Fibroblast of lung (primary cell): ENCODE measurements around the gene NDUFS8. TPM values are rescaled to one million over a fixed set of nuclear protein-coding genes. Genes with fewer than 3 reads are reported as not detected.

Experiments
- DNase-seq, 2 donors: peaks; one replicate each; pipeline versions ENCODE4 v3.0.0 to v3.0.0-alpha.2; 2010; ENCODE audit warnings: low read depth in 2 of 2
- H2AFZ ChIP-seq: 2 replicates; pipeline ENCODE4 v1.5.1; 2012; ENCODE audit warnings: low read length, control low read depth, inconsistent platforms
- H3K27ac ChIP-seq: 2 replicates; pipeline ENCODE4 v1.5.1; 2011; ENCODE audit warnings: low read length, control low read depth; ENCODE audit not compliant: insufficient read depth
- H3K27me3 ChIP-seq: 2 replicates; pipeline ENCODE4 v1.5.1; 2011; ENCODE audit warnings: mild to moderate bottlenecking, low read length; ENCODE audit not compliant: control insufficient read depth, insufficient read depth
- H3K36me3 ChIP-seq: 2 replicates; pipeline ENCODE4 v1.5.1; 2011; ENCODE audit warnings: low read length; ENCODE audit not compliant: control insufficient read depth, insufficient read depth
- H3K4me1 ChIP-seq: 2 replicates; pipeline ENCODE4 v1.5.1; 2011; ENCODE audit warnings: low read length; ENCODE audit not compliant: control insufficient read depth, insufficient read depth; ENCODE audit errors: extremely low read depth
- H3K4me2 ChIP-seq: 2 replicates; pipeline ENCODE4 v1.5.1; 2011; ENCODE audit warnings: low read length, control low read depth; ENCODE audit not compliant: insufficient read depth; ENCODE audit errors: extremely low read depth
- H3K4me3 ChIP-seq, 4 experiments: fragments of 200-600 bp in 1 of 4; sonication (generic) in 1 of 4; replicated peaks in 1 of 4; 2 replicates each; pipeline ENCODE4 v1.5.1; 2011 to 2016; ENCODE audit warnings: low read length in 4 of 4, low read depth in 3 of 4, mild to moderate bottlenecking in 3 of 4, control low read depth in 2 of 4, inconsistent platforms in 1 of 4, mixed read lengths in 1 of 4; ENCODE audit not compliant: insufficient read depth in 1 of 4; ENCODE audit errors: control extremely low read depth in 1 of 4
- H3K79me2 ChIP-seq: 2 replicates; pipeline ENCODE4 v1.5.1; 2012; ENCODE audit warnings: mild to moderate bottlenecking, low read length, inconsistent platforms; ENCODE audit not compliant: control insufficient read depth, insufficient read depth
- H3K9ac ChIP-seq: 2 replicates; pipeline ENCODE4 v1.5.1; 2011; ENCODE audit warnings: mild to moderate bottlenecking, low read length, control low read depth; ENCODE audit not compliant: insufficient read depth
- H3K9me3 ChIP-seq: 2 replicates; pipeline ENCODE4 v1.5.1; 2012; ENCODE audit warnings: low read depth, low read length; ENCODE audit not compliant: control insufficient read depth, insufficient read depth
- H4K20me1 ChIP-seq: 2 replicates; pipeline ENCODE4 v1.5.1; 2011; ENCODE audit warnings: low read length; ENCODE audit not compliant: control insufficient read depth, insufficient read depth; ENCODE audit errors: extremely low read depth
- EZH2 ChIP-seq: IDR thresholded peaks from 2 replicates; pipeline ENCODE4 v1.5.1; 2012; ENCODE audit warnings: low read length, control low read depth, mild to moderate bottlenecking; ENCODE audit errors: missing control alignments
- polyA plus RNA-seq, 2 donors: library from polyadenylated mRNA; depleted of rRNA in 1 of 2; stranded (reverse) in 1 of 2; unstranded in 1 of 2; fragments of >200 nt; gene quantifications; 2 replicates each; pipeline ENCODE4 v1.2.1, GENCODE V29; 2011 to 2012; ENCODE audit warnings: missing spikeins in 1 of 2
- total RNA-seq: library from RNA; depleted of rRNA; stranded (reverse); fragments of >200 nt; gene quantifications from 2 replicates; pipeline ENCODE4 v1.2.1, GENCODE V29; 2014
- TF ChIP-seq, protein P1 (sequence below), 2 donors: IDR thresholded peaks in 1 of 2; conservative IDR thresholded peaks in 1 of 2; 1 replicate in 1 of 2; 2 replicates in 1 of 2; pipeline ENCODE4 v1.5.1; 2011 to 2012; ENCODE audit warnings: low read length in 2 of 2, control low read depth in 1 of 2, inconsistent platforms in 1 of 2, low read depth in 1 of 2, mild to moderate bottlenecking in 1 of 2

Gene NDUFS8
- total and polyA plus RNA-seq, 2 donors (not counting 1 experiment from before 2014, with no cell fraction given): 36.3 to 148 TPM

DNA sequence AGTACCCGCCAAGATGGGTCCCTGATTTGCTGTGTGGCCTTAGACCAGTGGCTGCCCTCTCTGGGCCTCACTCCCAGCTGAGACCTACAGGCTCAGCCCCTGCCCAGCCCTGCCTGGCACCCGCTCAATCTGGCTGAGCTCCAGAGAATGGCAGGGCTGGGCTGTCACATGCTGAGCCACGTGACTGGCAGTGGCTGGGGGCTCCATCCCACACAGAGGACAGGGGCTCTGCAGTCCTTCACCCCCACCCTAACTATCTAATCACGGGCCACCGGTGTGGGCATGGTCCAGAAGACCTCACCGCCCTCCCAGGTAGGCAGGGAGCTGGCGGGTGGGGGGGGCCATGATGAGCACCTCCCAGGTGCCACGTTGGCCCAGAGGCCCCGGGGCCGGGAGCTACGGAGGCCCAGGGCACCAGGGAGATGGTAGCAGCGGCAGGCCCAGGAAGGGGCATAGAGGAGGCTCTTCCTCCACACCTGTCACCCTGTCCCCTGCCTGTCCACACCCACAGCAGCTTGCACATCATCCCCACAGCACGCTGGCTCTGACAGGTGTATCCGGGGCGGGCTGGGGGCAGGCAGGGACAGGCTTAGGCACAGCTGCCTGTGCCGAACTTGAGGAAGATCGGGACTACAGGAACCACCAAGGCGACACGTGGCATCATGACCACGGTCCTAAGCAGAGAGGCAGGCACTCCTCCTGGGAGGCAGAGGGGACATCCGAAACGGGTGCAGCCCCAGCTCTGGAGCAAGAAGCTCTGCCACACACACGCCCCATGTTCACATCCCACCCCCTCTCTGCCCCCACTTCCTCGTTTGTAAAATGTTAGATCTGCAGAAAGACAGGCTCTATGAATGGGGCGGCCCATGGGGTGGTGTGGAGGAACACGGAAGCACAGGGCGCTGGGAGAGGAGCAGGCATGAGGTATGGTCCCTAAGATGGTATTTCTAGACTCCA lies 21.8 kb upstream of the NDUFS8 start:
- H3K79me2 ChIP-seq: peaks cover 18% of the 10 kb centered on the region
- no peak overlapping the region for H3K27ac ChIP-seq
- H3K9me3 ChIP-seq: no peaks in the 10 kb centered on the region
- no peaks in the 10 kb centered on the region for H3K27me3 ChIP-seq
- no peak overlapping the region for H2AFZ ChIP-seq
- H3K4me2 ChIP-seq: no peak overlapping the region
- TF ChIP-seq EZH2: no peak
- TF ChIP-seq, protein P1, sequence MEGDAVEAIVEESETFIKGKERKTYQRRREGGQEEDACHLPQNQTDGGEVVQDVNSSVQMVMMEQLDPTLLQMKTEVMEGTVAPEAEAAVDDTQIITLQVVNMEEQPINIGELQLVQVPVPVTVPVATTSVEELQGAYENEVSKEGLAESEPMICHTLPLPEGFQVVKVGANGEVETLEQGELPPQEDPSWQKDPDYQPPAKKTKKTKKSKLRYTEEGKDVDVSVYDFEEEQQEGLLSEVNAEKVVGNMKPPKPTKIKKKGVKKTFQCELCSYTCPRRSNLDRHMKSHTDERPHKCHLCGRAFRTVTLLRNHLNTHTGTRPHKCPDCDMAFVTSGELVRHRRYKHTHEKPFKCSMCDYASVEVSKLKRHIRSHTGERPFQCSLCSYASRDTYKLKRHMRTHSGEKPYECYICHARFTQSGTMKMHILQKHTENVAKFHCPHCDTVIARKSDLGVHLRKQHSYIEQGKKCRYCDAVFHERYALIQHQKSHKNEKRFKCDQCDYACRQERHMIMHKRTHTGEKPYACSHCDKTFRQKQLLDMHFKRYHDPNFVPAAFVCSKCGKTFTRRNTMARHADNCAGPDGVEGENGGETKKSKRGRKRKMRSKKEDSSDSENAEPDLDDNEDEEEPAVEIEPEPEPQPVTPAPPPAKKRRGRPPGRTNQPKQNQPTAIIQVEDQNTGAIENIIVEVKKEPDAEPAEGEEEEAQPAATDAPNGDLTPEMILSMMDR (conservative IDR thresholded peaks at IDR 0.05 in 1 of 2, IDR thresholded peaks at IDR 0.05 in 1 of 2; ENCODE audit: low read depth in 1 of 2, low read length in 2 of 2): no peak
- H3K4me1 ChIP-seq: peaks cover 20% of the 10 kb centered on the region
- no peak overlapping the region for H3K4me3 ChIP-seq
- DNase-seq: no peak
- H3K36me3 ChIP-seq: peaks cover 2% of the 10 kb centered on the region
- no peaks in the 10 kb centered on the region for H4K20me1 ChIP-seq
- H3K9ac ChIP-seq: no peak overlapping the region

DNA sequence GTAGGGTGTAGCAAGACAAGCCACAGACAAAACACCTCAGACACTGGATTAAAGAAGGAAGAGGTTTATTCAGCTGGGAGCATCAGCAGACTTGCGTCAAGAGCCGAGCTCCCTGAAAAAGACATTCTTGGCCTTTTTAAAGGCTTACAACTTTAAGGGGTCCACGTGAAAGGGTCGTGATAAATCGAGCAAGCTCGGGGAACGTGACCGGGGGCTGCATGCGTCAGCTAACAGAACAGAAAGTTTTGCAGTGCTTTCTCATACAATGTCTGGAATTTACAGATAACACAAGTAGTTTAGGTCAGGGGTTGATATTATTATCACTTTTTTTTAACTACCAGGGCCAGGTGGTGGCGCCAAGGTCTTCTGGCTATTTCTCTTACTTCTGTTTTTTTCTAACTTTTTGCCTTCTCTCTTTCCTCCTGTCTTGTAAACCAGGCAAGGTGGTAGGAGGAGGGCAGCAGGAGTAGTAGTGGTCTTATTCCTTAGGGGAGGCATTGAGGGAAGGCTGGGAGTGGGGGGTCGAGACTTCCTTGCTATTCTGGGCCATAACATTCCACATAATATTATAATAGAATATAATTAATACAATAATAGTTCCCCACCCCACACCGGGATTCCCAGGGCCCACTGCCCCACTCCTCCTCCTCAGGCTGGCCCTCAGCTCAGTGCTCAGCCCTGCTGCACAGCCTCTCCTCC lies 20.9 kb upstream of the NDUFS8 start:
- Histone ChIP-seq H3K36me3 (peaks cover 6% of the 10 kb centered on the region), H3K4me1 (peaks cover 29% of the 10 kb centered on the region), H3K9ac (peak overlapping the region; percentile 38), H3K9me3 (no peaks in the 10 kb centered on the region), H3K79me2 (peaks cover 21% of the 10 kb centered on the region), H3K4me2 (peak overlapping the region; percentile 60), H2AFZ (no peak overlapping the region), H3K4me3 (peak overlapping the region in 2 of 4 experiments; percentile 62 to 67), H4K20me1 (no peaks in the 10 kb centered on the region), H3K27me3 (no peaks in the 10 kb centered on the region), H3K27ac (peak overlapping the region; percentile 97)
- DNase-seq: peak; percentile 38 to 62
- TF ChIP-seq EZH2: no peak
- TF ChIP-seq, protein P1 (conservative IDR thresholded peaks at IDR 0.05 in 1 of 2, IDR thresholded peaks at IDR 0.05 in 1 of 2; ENCODE audit: low read depth in 1 of 2, low read length in 2 of 2): peak in 1 of 2 donors; percentile 30
